ENCODE data around the gene NXPH1. TPM values are rescaled to one million over a fixed set of nuclear protein-coding genes. Genes with fewer than 3 reads are reported as not detected.

Gene NXPH1
- total and polyA plus RNA-seq, 2 experiments from 2014 or later: 0.45 to 3.0 TPM

- no peak for ATAC-seq
- no peak for DNase-seq (ENCODE audit: low spot score)
- Histone ChIP-seq H3K27me3 (ENCODE audit: insufficient read depth) (no peaks in the 10 kb centered on the region), H3K79me2 (replicated peaks; ENCODE audit: insufficient read depth) (no peaks in the 10 kb centered on the region), H2AFZ (no peak overlapping the region), H3K4me3 (no peak overlapping the region), H3K4me1 (ENCODE audit: insufficient read depth) (no peaks in the 10 kb centered on the region; the same call in 1 of the 2 replicates), H3K4me2 (no peak overlapping the region), H3K9me2 (ENCODE audit: insufficient read depth) (no peaks in the 10 kb centered on the region), H3F3A (replicated peaks; ENCODE audit: low read depth) (no peaks in the 10 kb centered on the region), H4K20me1 (replicated peaks; ENCODE audit: insufficient read depth) (no peaks in the 10 kb centered on the region), H3K27ac (ENCODE audit: low read depth) (no peak overlapping the region), H3K36me3 (ENCODE audit: insufficient read depth) (no peaks in the 10 kb centered on the region)
- H3K4me3 Mint-ChIP-seq: no peak overlapping the region
- H3K27me3 Mint-ChIP-seq (ENCODE audit: insufficient read depth, low read depth, poor library complexity): no peaks in the 10 kb centered on the region
- TF ChIP-seq ZNF462 (CRISPR knock-in tag; IDR thresholded peaks at IDR 0.05) (no peak), EZH2phosphoT487 (IDR thresholded peaks at IDR 0.05; ENCODE audit: unreplicated experiment) (no peak), CTCF (conservative IDR thresholded peaks at IDR 0.05; ENCODE audit: low read depth in 2 of 2) (no peak), ETS1 (IDR thresholded peaks at IDR 0.05) (no peak), JUNB (IDR thresholded peaks at IDR 0.05; ENCODE audit: unreplicated experiment) (no peak), NANOG (IDR thresholded peaks at IDR 0.05; ENCODE audit: borderline replicate concordance) (no peak), ZNF331 (CRISPR knock-in tag; IDR thresholded peaks at IDR 0.05; ENCODE audit: low read depth) (no peak), ZNF114 (CRISPR knock-in tag; IDR thresholded peaks at IDR 0.05) (no peak)
- H3K27ac Mint-ChIP-seq: no peak overlapping the region
- H3K9me3 Mint-ChIP-seq: peaks cover 3% of the 10 kb centered on the region; the same call in 1 of the 3 replicates
- H3K4me1 Mint-ChIP-seq: no peaks in the 10 kb centered on the region
- H3K36me3 Mint-ChIP-seq (ENCODE audit: low read depth): no peaks in the 10 kb centered on the region; the same call in 2 of the 3 replicates
These were observed 20.1 kb downstream of the NXPH1 start for GRCh38 chr7:8453535-8453934.
